ENCODE results near the gene PTGER2. TPM values are rescaled to one million over a fixed set of nuclear protein-coding genes. Genes with fewer than 3 reads are reported as not detected.
A peak's percentile ranks its signal among the peaks of the same experiment; 100 is the strongest.

The PTGER2 gene
- total and polyA plus RNA-seq, 8 donors = 1.3 to 22.0 (median 10.6) TPM

- H3K27ac ChIP-seq = peak overlapping the region in 3 of 5 donors; percentile 10 to 73 (median 50)
- WGBS, 5 donors = 60 to 80% (median 67%) methylated on average over 5 of the region's 5 CpGs
- no peak overlapping the region for H3K4me3 ChIP-seq
- H3K4me1 ChIP-seq = peaks cover 0 to 33% (median 16%) of the 10 kb centered on the region in 4 donors
- DNase-seq = no peak
- no peaks in the 10 kb centered on the region for H3K36me3 ChIP-seq
- intact Hi-C loops (cut with DNase I; ENCODE audit: low total_unique reads) = no loop called here
- H3K27me3 ChIP-seq = no peaks in the 10 kb centered on the region
- H3K9me3 ChIP-seq = no peaks in the 10 kb centered on the region
- TF ChIP-seq POLR2A (IDR thresholded peaks at IDR 0.05) = no peak
- no peak for TF ChIP-seq POLR2AphosphoS5 (IDR thresholded peaks at IDR 0.05)
- no peak for TF ChIP-seq CTCF (IDR thresholded peaks at IDR 0.05)
- TF ChIP-seq EP300 (IDR thresholded peaks at IDR 0.05) = no peak
Measured at GRCh38 chr14:52355526-52355925, 41.4 kb downstream of the PTGER2 start.

GRCh38 chr14:52356025-52356424 is 41.9 kb downstream of the PTGER2 start:
- intact Hi-C loops (cut with DNase I; ENCODE audit: low total_unique reads) = no loop called here
- no peak for DNase-seq
- 69 to 90% (median 71%) methylated on average over 3 of the region's 3 CpGs for WGBS, 5 donors
- Histone ChIP-seq H3K27ac (peak overlapping the region in 2 of 5 donors; percentile 10 to 73), H3K4me1 (peaks cover 0 to 35% (median 16%) of the 10 kb centered on the region in 4 donors), H3K4me3 (no peak overlapping the region), H3K36me3 (no peaks in the 10 kb centered on the region), H3K9me3 (no peaks in the 10 kb centered on the region), H3K27me3 (no peaks in the 10 kb centered on the region)
- TF ChIP-seq EP300 (IDR thresholded peaks at IDR 0.05) (no peak), CTCF (IDR thresholded peaks at IDR 0.05) (no peak), POLR2A (IDR thresholded peaks at IDR 0.05) (no peak), POLR2AphosphoS5 (IDR thresholded peaks at IDR 0.05) (no peak)

GRCh38 chr14:52360831-52361230 is 46.7 kb downstream of the PTGER2 start:
- Histone ChIP-seq H3K4me3 (no peak overlapping the region), H3K27ac (peak overlapping the region; percentile 48 to 72 (median 53)), H3K36me3 (no peaks in the 10 kb centered on the region), H3K27me3 (no peaks in the 10 kb centered on the region), H3K9me3 (no peaks in the 10 kb centered on the region), H3K4me1 (peaks cover 0 to 37% (median 19%) of the 10 kb centered on the region in 4 donors)
- peak; percentile 46 to 64 for DNase-seq
- WGBS, 5 donors = 17 to 40% (median 33%) methylated on average over 4 of the region's 4 CpGs
- intact Hi-C loops (cut with DNase I; ENCODE audit: low total_unique reads) = no loop called here
- TF ChIP-seq POLR2A (IDR thresholded peaks at IDR 0.05) (no peak), EP300 (IDR thresholded peaks at IDR 0.05) (no peak), CTCF (IDR thresholded peaks at IDR 0.05) (no peak), POLR2AphosphoS5 (IDR thresholded peaks at IDR 0.05) (peak in 2 of 3 donors; percentile 7 to 24)

- intact Hi-C loops (cut with DNase I; ENCODE audit: low total_unique reads) = no loop called here
- Histone ChIP-seq H3K4me3 (no peak overlapping the region), H3K27ac (peak overlapping the region in 4 of 5 donors; percentile 21 to 77 (median 48)), H3K4me1 (peaks cover 0 to 37% (median 17%) of the 10 kb centered on the region in 4 donors), H3K9me3 (no peaks in the 10 kb centered on the region), H3K27me3 (no peaks in the 10 kb centered on the region), H3K36me3 (no peaks in the 10 kb centered on the region)
- WGBS, 5 donors = 51 to 65% (median 63%) methylated on average over 2 of the region's 2 CpGs
- DNase-seq = peak in 1 of 2 donors; percentile 46
- TF ChIP-seq EP300 (IDR thresholded peaks at IDR 0.05) (no peak), POLR2AphosphoS5 (IDR thresholded peaks at IDR 0.05) (no peak), POLR2A (IDR thresholded peaks at IDR 0.05) (no peak), CTCF (IDR thresholded peaks at IDR 0.05) (no peak)
Measured at GRCh38 chr14:52363041-52363704, 49.1 kb downstream of the PTGER2 start.
